DMS114 treated with DMSO at 0.1 percent for 48 hours (cell line): Measurements from ENCODE around the gene CNOT4.
"Not testable (repeated sequence)": the region's sequence is repeated elsewhere in the genome, so short reads cannot be mapped to it uniquely, and the experiment has no call there.

Source experiments
- DNase-seq: peaks from one replicate; lab custom pipeline; 2025; ENCODE audit not compliant: unreplicated experiment; lab: John Stamatoyannopoulos, UW

The CNOT4 gene

DNA sequence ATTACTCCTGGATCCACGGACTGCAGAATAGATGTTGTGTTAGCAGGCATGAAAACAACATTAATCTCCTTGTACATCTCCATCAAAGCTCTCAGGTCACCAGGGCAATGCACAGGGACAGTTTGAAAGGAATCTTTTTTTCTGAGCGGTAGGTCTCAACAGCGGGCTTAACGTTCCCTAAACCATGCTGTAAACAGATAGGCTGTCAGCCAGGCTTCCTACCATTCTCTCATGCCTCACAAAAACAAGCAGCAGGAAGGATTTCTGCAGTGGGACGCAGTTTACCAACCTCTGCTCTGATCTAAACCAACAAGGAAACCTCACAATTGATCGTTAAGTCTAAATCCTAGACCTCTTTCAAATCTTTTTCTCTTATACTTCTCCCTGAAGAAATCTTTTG, 50.8 kb downstream of the CNOT4 start:
- no peak for DNase-seq

DNA sequence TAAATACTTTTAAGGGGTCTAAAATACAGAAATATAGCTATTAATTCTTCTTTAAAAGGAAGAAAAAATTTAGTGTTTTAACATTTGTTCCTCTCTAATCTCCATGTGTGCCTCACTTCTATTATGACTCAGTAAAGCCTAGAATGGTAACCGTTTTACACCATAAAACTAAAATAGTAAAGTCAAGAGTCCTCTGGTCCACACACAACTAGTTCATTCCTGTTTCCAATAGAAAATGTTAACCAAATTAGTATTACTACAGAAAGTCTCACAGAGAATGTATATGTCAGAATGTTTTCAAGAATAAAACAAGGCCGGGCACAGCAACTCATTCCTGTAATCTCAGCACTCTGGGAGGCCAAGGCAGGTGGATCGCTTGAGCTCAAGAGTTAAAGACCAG, 55.8 kb downstream of the CNOT4 start:
- DNase-seq: no peak

GRCh38 chr7:135449436-135449835, 60.5 kb downstream of the CNOT4 start:
- no peak for DNase-seq

GRCh38 chr7:135448753-135449152, 61.1 kb downstream of the CNOT4 start:
- DNase-seq: no peak

GRCh38 chr7:135447748-135448147, 62.2 kb downstream of the CNOT4 start:
- no peak for DNase-seq

- no peak for DNase-seq
Measured at GRCh38 chr7:135445690-135446089, 64.2 kb downstream of the CNOT4 start.

DNA sequence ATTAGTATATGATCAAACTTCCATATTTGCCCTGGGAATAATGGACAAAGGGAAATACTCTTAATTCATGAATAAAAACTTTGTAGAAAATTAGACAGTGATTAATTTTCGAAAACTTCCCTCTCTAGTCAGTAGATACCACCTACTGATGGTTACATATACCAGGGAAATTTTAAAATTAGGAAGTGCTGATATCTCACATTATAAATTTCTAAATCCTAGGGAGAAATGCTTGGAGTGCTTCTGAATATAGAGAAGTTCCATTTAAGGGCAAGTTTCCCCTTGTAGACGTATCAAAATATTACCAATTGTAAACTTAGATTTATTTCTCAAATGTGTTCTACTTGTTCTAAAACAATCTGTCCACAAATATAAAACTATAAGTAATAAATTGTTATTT, 64.6 kb downstream of the CNOT4 start:
- DNase-seq: not testable (repeated sequence)

DNA sequence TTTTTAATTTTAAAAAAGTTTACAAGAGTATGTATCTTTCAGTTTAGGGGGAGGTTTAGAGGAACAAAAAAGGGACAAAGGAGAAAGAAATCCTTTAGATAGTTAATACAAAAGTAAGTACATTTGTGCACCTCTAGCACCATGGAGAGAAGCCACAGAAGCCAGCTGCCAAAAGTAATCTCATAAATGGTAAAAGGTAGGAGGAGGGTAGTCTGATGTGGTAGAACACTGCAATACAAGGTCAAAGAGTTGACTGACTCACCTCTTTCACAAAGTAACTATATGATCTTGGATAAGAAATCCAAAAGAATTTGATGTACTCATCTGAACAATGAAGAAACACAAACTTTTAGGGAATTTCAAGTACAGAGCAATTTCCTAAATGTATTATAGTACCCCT, 68.1 kb downstream of the CNOT4 start:
- DNase-seq: no peak

- no peak for DNase-seq
Measured at GRCh38 chr7:135434047-135434446, 75.9 kb downstream of the CNOT4 start.

GRCh38 chr7:135430626-135431025, 79.3 kb downstream of the CNOT4 start:
- no peak for DNase-seq

DNA sequence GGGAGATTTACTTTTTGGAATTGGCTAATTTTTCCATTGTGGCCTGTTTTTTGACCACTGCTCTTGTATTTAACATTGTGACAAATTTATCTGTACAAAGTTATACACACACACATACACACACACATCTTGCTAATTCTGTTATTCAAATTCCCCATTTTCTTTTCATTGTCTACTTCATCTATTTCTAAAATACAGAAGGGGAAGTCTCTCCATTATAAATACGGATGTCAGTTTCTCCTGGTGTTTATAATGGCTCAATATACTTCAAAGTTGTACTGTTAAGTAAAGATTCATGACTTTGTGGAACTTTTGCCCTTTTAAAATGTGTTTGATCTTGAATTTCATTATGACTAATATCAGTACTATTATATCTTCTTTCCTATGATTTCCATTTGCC, 81.0 kb downstream of the CNOT4 start:
- no peak for DNase-seq

DNA sequence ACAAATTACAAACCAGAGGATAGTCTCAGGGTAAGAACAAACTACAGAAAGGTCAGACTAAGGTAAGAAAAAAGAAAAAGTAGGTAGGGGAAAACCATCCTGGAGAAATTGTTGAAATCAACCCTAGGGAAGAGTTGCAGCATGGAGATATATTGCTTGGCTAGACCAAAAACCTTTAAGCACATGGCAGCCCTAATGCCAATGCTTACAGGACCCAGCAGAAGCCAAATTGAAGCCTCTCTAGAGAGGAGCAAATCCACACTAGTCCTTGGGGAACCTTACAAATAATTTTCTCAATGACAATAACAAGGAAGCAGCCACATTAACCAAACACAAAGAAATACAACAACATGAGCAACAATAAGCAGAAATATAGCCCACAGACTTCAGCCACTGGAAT, 81.9 kb downstream of the CNOT4 start:
- no peak for DNase-seq

DNA sequence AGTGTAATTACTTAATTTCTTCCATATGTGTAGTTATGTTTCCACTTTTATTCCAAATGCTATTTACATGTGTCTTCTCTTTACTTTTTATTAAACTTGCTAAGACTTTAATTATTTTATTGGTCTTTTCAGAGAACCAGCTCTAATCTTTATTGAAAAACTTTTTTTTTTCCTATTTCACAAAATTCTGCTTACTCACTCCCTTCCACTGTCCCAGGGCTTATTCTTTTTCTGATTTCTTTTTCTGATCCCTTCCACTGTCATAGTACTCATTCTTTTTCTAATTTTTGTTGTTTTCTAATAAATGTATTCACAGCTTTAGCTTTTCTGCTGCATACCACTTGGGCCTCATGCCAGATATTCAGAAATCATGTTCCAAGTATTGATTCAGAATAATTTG, 82.7 kb downstream of the CNOT4 start:
- no peak for DNase-seq

- DNase-seq: no peak
Measured at GRCh38 chr7:135425036-135425435, 84.9 kb downstream of the CNOT4 start.

- no peak for DNase-seq
Measured at GRCh38 chr7:135420786-135421185, 89.1 kb downstream of the CNOT4 start.

- no peak for DNase-seq
Measured at GRCh38 chr7:135416431-135416830, 93.5 kb downstream of the CNOT4 start.

- peak; percentile 30 for DNase-seq
Measured at GRCh38 chr7:135414850-135415439, 95.0 kb downstream of the CNOT4 start.

DNA sequence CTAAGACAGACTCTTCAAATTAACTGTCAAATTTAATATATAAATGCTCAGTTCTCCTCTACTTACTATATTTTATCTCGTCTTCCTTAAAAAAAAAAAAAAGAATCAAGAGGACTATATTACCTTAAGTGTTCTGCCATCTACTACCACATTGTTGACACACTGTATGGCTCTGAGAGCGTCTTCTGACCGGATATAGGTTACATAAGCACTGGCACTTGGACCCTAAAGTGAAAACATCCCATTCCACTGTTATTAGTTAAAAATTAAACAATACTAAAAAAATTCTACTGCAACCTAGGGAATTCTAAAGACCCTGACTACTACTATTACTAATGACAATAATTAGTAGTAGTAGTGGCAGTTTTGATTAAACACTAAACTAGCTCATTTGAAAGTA, 95.7 kb downstream of the CNOT4 start:
- DNase-seq: no peak

DNA sequence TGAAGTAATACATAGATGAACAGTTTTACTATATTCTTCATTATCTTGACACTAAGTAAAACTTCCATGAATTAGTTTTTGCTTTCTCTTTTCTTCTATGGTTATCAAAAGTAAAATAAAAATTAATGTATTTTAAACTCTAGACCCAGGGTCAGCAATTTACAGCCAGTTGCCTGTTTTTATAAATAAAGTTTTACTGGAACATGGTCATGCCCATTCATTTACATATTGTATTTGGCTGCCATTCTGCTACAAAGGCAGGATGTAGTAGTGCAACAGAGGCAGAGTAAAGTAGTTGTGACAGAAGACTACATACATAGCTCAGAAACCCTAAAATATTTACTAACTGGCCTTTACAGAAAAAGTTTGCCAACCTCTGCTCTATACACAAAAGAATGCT, 98.8 kb downstream of the CNOT4 start:
- no peak for DNase-seq

GRCh38 chr7:135410543-135410942, 99.4 kb downstream of the CNOT4 start:
- no peak for DNase-seq

GRCh38 chr7:135409845-135410542, 99.9 kb downstream of the CNOT4 start:
- no peak for DNase-seq

GRCh38 chr7:135407884-135408283, 102.0 kb downstream of the CNOT4 start:
- DNase-seq: no peak

GRCh38 chr7:135406918-135407317, 103.0 kb downstream of the CNOT4 start:
- no peak for DNase-seq
